Aorta (tissue), 5 donors: ENCODE data around the gene TUSC2. TPM values are rescaled to one million over a fixed set of nuclear protein-coding genes. Genes with fewer than 3 reads are reported as not detected.
A peak's percentile ranks its signal among the peaks of the same experiment; 100 is the strongest.
"Not testable (repeated sequence)": the region's sequence is repeated elsewhere in the genome, so short reads cannot be mapped to it uniquely, and the experiment has no call there.

Experiments used
- ATAC-seq: fragments of 200-7000 bp; cut with Tn5 transposase; one replicate; pipeline ENCODE4 v1.9.1; 2022; ENCODE audit warnings: moderate library complexity; ENCODE audit not compliant: low FRiP score
- DNase-seq, 2 donors: peaks; one replicate each; pipeline ENCODE4 v3.0.0-alpha.2; 2020
- H3K27ac ChIP-seq, 2 donors: one replicate each; pipeline ENCODE4 v1.5.1; 2013; ENCODE audit warnings: low read length in 2 of 2, mild to moderate bottlenecking in 2 of 2, moderate library complexity in 2 of 2, control low read depth in 1 of 2, inconsistent platforms in 1 of 2, low read depth in 1 of 2
- H3K27me3 ChIP-seq, 2 donors: one replicate each; pipeline ENCODE4 v1.6.1; 2013; ENCODE audit warnings: control low read depth in 1 of 2, low read length in 1 of 2, mild to moderate bottlenecking in 1 of 2, moderate library complexity in 1 of 2; ENCODE audit not compliant: insufficient read depth in 2 of 2, control insufficient read depth in 1 of 2
- H3K36me3 ChIP-seq, 2 donors: one replicate each; pipeline ENCODE4 v1.6.1; 2013; ENCODE audit warnings: control low read depth in 1 of 2, low read length in 1 of 2, mild to moderate bottlenecking in 1 of 2; ENCODE audit not compliant: insufficient read depth in 2 of 2, control insufficient read depth in 1 of 2
- H3K4me1 ChIP-seq, 2 donors: one replicate each; pipeline ENCODE4 v1.6.1; 2013; ENCODE audit warnings: low read length in 2 of 2, control low read depth in 1 of 2, mild to moderate bottlenecking in 1 of 2, moderate library complexity in 1 of 2; ENCODE audit not compliant: insufficient read depth in 2 of 2, control insufficient read depth in 1 of 2
- H3K4me3 ChIP-seq, 2 donors: one replicate each; pipeline ENCODE4 v1.5.1; 2013; ENCODE audit warnings: low read length in 2 of 2, control low read depth in 1 of 2, mild to moderate bottlenecking in 1 of 2
- H3K9me3 ChIP-seq: one replicate; pipeline ENCODE4 v1.6.1; 2013; ENCODE audit warnings: mild to moderate bottlenecking, low read length; ENCODE audit not compliant: control insufficient read depth
- WGBS, 2 donors: extraction: QIAGEN DNeasy Blood & Tissue Kit; methylation state at CpG; one replicate each; pipeline ENCODE4 v1.1.7; 2013; 5-methylcytosine and 5-hydroxymethylcytosine counted together
- intact Hi-C, 2 donors: fragments of 100-400 bp; cut with DNase I; formaldehyde crosslinking; loops; one replicate each; pipeline versions ENCODE4 v1.14.2 to v1.15.0; 2022
- polyA plus RNA-seq, 2 donors: library from polyadenylated mRNA; stranded (reverse); fragments of 200-250 nt; gene quantifications; one replicate each; pipeline ENCODE4 v1.2.3, GENCODE V29; 2013
- total RNA-seq, 2 donors: library from RNA; stranded (reverse); fragmentation: NEBNext Ultra II Directional; extraction: Animal tissue kit (Norgen Biotek cat#: 25700); gene quantifications; one replicate each; pipeline ENCODE4 v1.2.1, GENCODE V29; 2021
- donor health status: healthy with polysubstance abuse.
- donor health status: Bipolar disorder and iron deficiency.
- donor health status: DM: no; HTN: no; CAD: no.
- donor health status: DM: no; HTN: no; CAD: no.
- donor health status: DM: yes; HTN: yes; CAD: no.

Gene TUSC2
- total and polyA plus RNA-seq, 4 donors: 18.9 to 33.2 (median 25.5) TPM

DNA sequence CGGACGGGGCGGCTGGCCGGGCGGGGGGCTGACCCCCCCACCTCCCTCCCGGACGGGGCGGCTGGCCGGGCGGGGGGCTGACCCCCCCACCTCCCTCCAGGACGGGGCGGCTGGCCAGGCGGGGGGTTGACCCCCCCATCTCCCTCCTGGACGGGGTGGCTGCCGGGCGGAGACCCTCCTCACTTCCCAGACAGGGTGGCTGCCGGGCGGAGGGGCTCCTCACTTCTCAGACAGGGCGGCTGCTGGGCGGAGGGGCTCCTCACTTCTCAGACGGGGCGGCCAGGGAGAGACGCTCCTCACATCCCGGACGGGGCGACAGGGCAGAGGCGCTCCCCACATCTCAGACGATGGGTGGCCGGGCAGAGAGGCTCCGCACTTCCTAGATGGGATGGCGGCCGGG, 16.0 kb downstream of the TUSC2 start:
- H3K4me1 ChIP-seq, H3K27me3 ChIP-seq, H3K9me3 ChIP-seq, H3K27ac ChIP-seq, ATAC-seq, H3K36me3 ChIP-seq, H3K4me3 ChIP-seq, intact Hi-C loops: not testable (repeated sequence)
- WGBS, 2 donors: 86 to 87% methylated on average over 13 to 32 of the region's 32 CpGs
- DNase-seq: peak in 1 of 2 donors; percentile 42

DNA sequence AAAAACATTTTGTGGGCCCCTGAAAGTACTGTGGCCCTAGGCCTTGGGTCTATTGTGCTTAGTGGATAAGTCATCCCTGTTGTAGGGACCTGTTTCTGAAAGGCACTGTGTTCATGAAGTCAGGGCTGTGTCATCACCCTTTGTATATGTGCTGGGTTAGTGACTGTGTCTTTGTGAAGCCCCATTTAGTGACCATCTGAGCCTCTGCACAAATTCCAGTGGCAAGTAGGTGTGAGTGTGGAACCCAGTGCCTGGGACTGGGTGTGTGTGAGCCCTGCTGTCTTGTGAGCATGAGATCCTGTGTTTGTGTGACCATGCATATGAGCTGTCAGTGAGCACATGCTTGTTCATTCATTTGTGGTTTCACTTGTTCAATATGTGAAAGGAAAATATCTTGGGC, 23.4 kb downstream of the TUSC2 start:
- no peak overlapping the region for H3K4me3 ChIP-seq
- H3K27ac ChIP-seq: no peak overlapping the region
- ATAC-seq (no peak), DNase-seq (no peak)
- intact Hi-C loops: no loop called here
- H3K27me3 ChIP-seq: no peaks in the 10 kb centered on the region
- no peaks in the 10 kb centered on the region for H3K4me1 ChIP-seq
- no peaks in the 10 kb centered on the region for H3K9me3 ChIP-seq
- H3K36me3 ChIP-seq: no peaks in the 10 kb centered on the region

DNA sequence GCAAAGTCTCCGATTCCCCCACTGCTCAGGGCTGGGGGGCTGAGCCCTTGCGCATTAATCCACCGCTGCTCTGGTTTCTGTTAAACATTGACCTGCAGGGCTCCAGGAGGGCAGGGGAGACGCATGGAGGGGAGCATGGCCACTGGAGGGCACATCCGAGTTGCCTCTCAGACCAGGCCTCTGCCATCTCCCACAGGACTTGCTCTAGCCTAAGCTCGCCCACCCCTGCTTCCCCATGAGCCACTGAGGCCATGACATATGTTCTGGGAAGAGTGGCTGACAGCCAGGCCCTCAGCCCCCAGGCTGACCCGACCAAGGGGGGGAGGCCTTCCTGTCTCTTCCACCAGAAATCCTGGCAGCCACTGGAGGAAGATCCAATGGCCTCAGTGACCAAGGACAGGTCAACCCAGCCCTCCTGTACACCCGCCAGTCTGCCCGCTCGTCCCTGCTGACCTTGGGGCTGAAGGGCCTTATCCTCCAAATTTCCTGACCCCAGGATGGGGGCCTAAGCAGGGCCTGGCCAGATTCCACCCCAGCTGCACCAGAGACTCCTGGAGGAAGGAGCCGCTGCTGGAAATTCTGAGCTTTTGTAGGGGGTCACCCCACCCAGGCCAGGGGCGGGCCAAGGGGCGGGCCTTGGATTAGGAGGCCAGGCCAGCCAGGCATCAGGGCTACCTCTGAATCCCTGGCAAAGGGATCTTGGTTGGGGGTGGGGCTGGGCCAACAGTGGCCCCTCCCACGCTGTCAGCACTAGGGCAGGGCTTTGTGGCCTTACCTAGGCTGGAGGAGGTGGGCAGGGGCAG, 24.8 kb downstream of the TUSC2 start, which contains the start of gene HYAL1:
TSS of gene HYAL1 (minus strand) at position 562 of the 803 bp plus-strand sequence. CDS start 618 bp downstream, outside the sequence.
- WGBS, 2 donors: 68 to 71% methylated on average over 14 of the region's 14 CpGs
- peak; percentile 28 for ATAC-seq
- intact Hi-C loops: no loop called here
- H3K36me3 ChIP-seq: no peaks in the 10 kb centered on the region
- H3K4me1 ChIP-seq: no peaks in the 10 kb centered on the region
- DNase-seq: peak; percentile 57 to 83
- H3K9me3 ChIP-seq: no peaks in the 10 kb centered on the region
- H3K27me3 ChIP-seq: no peaks in the 10 kb centered on the region
- H3K27ac ChIP-seq: no peak within 1 kb of the TSS
- H3K4me3 ChIP-seq: no peak within 1 kb of the TSS

DNA sequence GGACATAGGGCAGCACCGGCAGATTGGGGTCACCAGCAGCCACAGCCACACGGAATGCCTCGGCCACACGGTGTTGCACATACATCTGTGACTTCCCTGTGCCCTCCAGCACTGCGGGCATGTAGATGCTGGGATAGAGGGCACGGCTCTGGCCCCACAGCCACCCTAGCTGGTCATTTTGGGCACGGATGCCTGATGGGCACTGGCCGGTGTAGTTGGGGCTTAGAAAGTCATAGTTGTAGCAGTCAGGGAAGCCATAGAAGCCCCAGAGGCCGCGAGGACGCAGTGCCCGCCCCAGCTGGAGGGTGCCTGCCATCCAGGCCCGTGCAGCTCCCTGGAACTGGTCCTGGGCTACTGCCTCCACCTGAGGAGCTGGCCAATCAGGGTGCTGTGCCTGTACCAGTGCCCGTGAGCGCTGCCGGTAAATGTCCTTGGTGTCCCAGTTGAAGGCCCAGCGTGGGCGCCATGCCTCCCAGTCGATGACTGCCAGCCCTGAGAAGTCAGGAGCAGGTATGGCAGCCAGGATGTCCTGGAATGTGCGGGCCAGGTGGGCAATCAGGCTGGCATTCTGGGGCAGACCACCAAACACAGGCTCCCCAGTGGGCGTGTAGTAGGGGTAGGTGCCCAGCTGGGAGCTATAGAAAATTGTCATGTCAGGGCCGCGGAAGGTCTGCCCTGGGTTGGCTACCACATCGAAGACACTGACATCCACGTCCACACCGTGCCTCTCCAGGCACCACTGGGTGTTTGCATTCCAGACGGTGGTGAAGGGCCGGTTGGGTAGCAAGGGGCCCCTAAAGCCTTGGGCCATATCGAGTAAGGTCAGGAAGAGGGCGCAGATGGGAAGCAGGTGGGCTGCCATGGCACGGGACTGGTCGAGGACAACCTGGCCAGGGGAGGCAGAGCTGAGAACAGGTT, 25.7 kb downstream of the TUSC2 start:
- Histone ChIP-seq H3K27ac (no peak overlapping the region), H3K9me3 (no peaks in the 10 kb centered on the region), H3K36me3 (no peaks in the 10 kb centered on the region), H3K4me1 (no peaks in the 10 kb centered on the region), H3K4me3 (no peak overlapping the region), H3K27me3 (no peaks in the 10 kb centered on the region)
- DNase-seq (peak in 1 of 2 donors; percentile 48), ATAC-seq (no peak)
- 86 to 89% methylated on average over 32 of the region's 32 CpGs for WGBS, 2 donors
- intact Hi-C loops: no loop called here

DNA sequence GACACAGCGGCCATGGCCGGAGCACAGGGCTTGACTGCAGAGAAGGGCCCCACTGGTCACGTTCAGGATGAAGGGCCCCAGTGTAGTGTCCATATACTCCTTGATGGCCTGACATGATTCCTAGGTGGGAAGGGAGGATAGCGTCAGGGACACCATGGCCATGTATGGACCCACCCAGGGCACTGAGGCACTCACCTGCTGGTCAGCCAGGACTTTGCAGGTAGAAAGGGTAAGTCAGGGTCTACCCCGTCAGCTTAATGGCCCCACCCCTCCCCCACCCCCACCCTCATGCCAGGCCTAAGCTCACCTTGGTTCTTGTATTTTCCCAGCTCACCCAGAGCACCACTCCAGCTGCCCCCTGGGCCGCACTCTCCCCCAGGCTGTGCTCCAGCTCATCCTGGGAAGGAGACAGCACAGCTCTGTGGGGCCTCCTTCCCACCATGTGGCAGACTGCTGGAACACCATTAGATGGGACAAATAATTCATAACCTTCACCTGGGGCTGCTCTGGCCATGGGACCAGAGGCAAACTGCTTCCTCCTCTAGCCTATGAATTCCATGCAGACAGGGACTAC, 27.3 kb downstream of the TUSC2 start:
- 86% methylated on average over 6 of the region's 6 CpGs for WGBS, 2 donors
- Histone ChIP-seq H3K36me3 (no peaks in the 10 kb centered on the region), H3K4me1 (no peaks in the 10 kb centered on the region), H3K27ac (no peak overlapping the region), H3K4me3 (no peak overlapping the region), H3K27me3 (no peaks in the 10 kb centered on the region), H3K9me3 (no peaks in the 10 kb centered on the region)
- DNase-seq: no peak
- intact Hi-C loops: no loop called here
- no peak for ATAC-seq

DNA sequence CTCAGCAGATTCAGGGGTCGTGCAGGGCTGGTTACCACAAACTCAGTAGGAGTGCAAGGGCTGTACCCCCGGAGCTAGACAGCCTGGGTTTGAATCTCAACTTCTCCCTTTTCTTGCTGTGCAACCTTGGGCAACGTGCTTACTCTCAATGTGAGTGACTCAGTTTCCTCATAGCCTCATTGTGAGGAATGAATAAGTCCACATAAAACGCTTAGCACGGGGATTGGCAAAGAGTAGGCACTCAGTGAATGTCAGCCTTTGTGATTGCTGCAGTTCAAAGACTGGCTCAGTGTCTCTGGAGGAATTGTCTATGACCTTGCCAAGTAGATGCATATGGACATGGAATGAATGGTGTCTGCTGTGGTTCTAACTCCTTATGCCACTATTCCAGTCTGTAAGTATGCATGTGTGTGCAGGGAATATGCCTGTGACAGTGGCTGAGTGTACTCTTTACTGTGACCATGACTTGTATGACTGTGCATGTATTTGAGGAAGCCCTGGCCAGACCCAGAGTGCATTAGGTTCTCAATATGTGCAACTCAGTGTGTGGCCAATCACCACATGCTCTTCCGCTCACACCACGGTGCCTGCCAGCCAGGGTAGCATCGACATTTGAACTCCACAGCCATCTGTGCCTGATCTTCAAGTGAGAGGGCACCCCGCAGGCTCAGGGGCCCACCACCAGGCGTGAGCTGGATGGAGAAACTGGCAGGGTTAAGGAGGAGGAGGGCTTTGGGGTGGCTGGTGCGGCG, 27.9 kb downstream of the TUSC2 start:
- Histone ChIP-seq H3K9me3 (no peaks in the 10 kb centered on the region), H3K4me1 (no peaks in the 10 kb centered on the region), H3K27ac (peak overlapping the region; percentile 53 to 59), H3K4me3 (peak overlapping the region in 1 of 2 donors; percentile 39), H3K27me3 (no peaks in the 10 kb centered on the region), H3K36me3 (no peaks in the 10 kb centered on the region)
- ATAC-seq (no peak), DNase-seq (peak in 1 of 2 donors; percentile 71)
- WGBS, 2 donors: 38 to 44% methylated on average over 12 of the region's 12 CpGs
- intact Hi-C loops: no loop called here

DNA sequence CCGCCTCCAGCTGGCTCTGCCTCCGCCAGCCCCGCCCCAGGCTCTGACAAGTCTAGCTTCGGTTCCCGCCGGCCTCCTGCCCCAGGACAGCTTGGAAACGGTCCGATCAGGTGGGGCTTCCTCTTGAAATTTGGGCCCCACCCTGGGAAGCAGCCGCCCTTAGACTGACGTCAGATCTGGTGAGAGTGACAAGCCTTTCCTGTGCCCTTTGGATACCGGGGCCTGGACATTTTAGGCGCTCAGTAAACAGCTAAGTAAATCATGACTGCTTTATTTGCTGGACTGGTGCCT, 28.4 kb downstream of the TUSC2 start:
- intact Hi-C loops: no loop called here
- H3K27ac ChIP-seq: peak overlapping the region; percentile 53 to 59
- H3K4me1 ChIP-seq: no peaks in the 10 kb centered on the region
- peak overlapping the region in 1 of 2 donors; percentile 39 for H3K4me3 ChIP-seq
- ATAC-seq: no peak
- no peak for DNase-seq
- H3K36me3 ChIP-seq: no peaks in the 10 kb centered on the region
- no peaks in the 10 kb centered on the region for H3K9me3 ChIP-seq
- WGBS, 2 donors: 1% methylated on average over 12 of the region's 12 CpGs
- H3K27me3 ChIP-seq: no peaks in the 10 kb centered on the region

DNA sequence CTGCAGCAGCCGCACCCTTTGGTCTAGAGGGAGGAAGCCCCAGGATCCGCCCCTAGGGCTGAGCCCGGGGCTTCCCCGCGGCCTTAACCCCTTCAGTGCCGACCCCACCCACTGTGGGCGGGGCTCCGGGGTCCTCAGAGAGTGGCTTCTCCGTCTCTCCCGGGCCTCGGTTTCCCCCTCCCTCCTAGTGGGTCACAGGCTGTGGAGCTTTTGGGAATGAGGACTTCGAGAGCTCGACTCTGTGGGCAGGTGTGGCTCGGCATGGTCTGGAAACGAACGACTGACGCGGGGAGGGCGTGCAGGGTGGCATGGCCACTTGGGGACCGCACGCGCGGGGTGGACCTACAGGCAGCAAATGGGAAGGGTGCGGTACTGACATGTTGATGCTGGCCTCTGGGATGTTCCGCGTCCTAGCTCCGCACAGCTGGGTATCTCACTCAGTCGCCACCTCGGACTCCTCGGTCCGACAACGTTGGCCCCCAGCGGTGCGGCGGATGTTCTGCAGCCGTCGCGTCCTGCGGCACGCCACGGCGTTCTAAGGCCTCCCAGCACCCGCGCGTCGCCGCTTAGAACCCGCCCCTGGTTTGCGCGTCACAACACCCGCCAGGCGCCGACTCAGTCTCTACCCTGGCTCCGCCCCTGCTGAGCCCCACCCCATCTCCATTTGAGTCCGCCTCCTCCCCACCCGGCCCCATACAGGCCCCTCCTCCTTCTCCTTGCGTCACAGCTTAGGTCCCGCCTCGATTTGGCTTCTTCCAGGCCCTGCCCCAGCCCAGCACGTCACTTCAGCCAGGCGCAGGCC, 29.0 kb downstream of the TUSC2 start, which contains the start of the genes HYAL3 and NAA80:
TSS of gene HYAL3 (minus strand) at position 570 of the 802 bp plus-strand sequence. CDS start 3,803 bp downstream, outside the sequence.
TSS of gene NAA80 (minus strand) at position 570 of the 802 bp plus-strand sequence. CDS start 1,942 bp downstream, outside the sequence.
- Histone ChIP-seq H3K9me3 (no peaks in the 10 kb centered on the region), H3K36me3 (no peaks in the 10 kb centered on the region), H3K4me1 (no peaks in the 10 kb centered on the region), H3K27ac (peak within 1 kb of the TSS; percentile 53 to 59), H3K4me3 (peak within 1 kb of the TSS; percentile 39 to 51), H3K27me3 (no peaks in the 10 kb centered on the region)
- intact Hi-C loops: no loop called here
- DNase-seq (peak; percentile 99 to 100), ATAC-seq (peak; percentile 96)
- WGBS, 2 donors: 0 to 1% methylated on average over 59 to 61 of the region's 61 CpGs
